ENCODE measurements around the gene ST3GAL3.

The ST3GAL3 gene

DNA sequence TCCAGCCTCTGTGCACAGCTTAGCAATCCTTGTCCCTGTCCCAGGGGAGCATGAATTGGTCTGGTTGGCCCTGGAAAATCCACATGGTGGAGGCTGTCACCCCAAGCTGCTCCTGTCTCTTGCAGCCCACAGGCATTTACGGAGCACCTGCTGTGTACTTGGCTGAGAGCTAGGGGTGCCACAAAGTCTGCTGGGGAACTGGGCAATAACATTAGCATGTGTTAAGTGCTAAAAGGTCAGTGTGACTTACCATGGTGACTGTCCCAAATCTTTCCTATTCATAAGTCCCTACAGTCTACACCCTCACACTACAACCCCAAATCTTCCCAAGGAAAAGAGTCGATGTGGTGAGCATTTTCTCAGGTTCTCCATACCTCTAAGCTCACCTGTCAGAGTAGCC is 172.7 kb downstream of the ST3GAL3 start:
- ChIA-PET POLR2A (no interaction called here), CTCF (interaction anchor here (1.0 kb wide), 1 partner anchor 11 kb away, joined by 3 read pairs; no protein-coding TSS in a partner anchor)
- no peak overlapping the region for H3K4me3 ChIP-seq (ENCODE audit: low read depth, low read length)
- no peak for DNase-seq (ENCODE audit: low read depth, low spot score)
- TF ChIP-seq, protein P1, sequence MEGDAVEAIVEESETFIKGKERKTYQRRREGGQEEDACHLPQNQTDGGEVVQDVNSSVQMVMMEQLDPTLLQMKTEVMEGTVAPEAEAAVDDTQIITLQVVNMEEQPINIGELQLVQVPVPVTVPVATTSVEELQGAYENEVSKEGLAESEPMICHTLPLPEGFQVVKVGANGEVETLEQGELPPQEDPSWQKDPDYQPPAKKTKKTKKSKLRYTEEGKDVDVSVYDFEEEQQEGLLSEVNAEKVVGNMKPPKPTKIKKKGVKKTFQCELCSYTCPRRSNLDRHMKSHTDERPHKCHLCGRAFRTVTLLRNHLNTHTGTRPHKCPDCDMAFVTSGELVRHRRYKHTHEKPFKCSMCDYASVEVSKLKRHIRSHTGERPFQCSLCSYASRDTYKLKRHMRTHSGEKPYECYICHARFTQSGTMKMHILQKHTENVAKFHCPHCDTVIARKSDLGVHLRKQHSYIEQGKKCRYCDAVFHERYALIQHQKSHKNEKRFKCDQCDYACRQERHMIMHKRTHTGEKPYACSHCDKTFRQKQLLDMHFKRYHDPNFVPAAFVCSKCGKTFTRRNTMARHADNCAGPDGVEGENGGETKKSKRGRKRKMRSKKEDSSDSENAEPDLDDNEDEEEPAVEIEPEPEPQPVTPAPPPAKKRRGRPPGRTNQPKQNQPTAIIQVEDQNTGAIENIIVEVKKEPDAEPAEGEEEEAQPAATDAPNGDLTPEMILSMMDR (IDR thresholded peaks at IDR 0.05; ENCODE audit: insufficient read depth, low read length, missing control alignments) = no peak

DNA sequence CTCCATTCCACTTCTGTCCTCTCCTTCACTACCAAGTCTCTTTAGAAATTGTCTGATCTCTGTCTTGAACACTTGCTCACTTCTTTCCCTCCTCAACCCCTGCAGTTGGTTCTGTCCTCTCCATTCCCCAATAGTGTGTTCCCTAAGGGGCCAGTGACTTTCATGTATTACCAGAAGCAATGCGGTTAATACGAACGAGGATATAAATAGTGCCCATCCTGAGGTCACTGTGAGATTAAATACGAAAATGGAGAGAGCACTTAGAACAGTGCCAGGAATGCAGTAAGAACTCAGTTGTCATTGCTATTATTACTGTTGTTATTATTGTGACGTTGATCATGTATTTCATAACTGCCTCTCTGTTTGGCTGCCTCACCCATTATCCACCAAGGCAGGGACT is 173.3 kb downstream of the ST3GAL3 start:
- H3K4me3 ChIP-seq (ENCODE audit: low read depth, low read length) = no peak overlapping the region
- ChIA-PET CTCF (no interaction called here), POLR2A (no interaction called here)
- no peak for DNase-seq (ENCODE audit: low read depth, low spot score)
- TF ChIP-seq, protein P1 (IDR thresholded peaks at IDR 0.05; ENCODE audit: insufficient read depth, low read length, missing control alignments) = no peak

DNA sequence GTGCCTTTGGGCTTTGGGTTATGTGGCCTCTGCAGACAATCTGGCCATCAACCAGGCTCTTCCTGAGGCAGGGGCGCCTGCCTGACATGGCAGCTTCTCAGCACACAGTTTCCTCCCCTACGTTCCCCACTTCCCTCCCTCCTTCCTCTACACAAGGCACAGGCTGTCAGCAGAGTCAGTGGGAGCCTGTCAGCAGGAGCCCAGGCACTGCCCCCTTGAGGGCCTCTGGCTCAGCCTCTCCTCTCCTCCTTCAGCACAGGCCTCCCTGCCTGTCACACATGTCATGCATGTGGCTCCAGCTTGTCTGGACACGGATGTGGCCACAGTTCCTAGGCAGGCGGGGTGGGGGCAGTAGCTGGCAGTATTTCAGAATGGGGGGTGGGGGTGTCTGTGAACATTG is 174.1 kb downstream of the ST3GAL3 start:
- POLR2A ChIA-PET = no interaction called here
- no peak overlapping the region for H3K4me3 ChIP-seq (ENCODE audit: low read depth, low read length)
- TF ChIP-seq, protein P1 (IDR thresholded peaks at IDR 0.05; ENCODE audit: insufficient read depth, low read length, missing control alignments) = no peak
- CTCF ChIA-PET = interaction anchor here (1.5 kb wide), 1 partner anchor 53 kb away, joined by 4 read pairs; the partner anchor contains the start of gene ARTN
- no peak for DNase-seq (ENCODE audit: low read depth, low spot score)

DNA sequence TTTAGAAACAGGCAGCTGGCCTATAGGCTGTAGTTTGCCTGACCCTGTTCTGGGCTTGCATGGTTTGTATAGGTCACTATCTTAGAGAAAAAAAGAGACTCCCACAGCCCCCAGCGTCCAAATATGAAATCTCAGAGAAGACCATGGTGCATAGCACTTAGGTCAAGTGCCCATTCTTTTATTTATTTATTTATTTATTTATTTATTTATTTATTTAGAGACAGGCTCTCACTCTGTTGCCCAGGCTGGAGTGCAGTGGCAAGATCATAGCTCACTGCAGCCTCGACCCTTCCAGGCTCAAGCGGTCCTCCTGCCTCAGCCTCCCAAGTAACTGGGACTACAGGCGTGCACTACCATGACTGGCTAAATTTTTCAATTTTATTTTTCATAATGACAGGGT is 175.4 kb downstream of the ST3GAL3 start:
- no peak for DNase-seq (ENCODE audit: low read depth, low spot score)
- H3K4me3 ChIP-seq (ENCODE audit: low read depth, low read length) = no peak overlapping the region
- ChIA-PET POLR2A (interaction anchor here (0.6 kb wide), 1 partner anchor 1392 kb away, joined by 3 read pairs; no protein-coding TSS in a partner anchor), CTCF (interaction anchor here (1.5 kb wide), 2 partner anchors 52 to 120 kb away, joined by 3 to 4 read pairs; partner anchors contain the start of gene ARTN)
- TF ChIP-seq, protein P1 (IDR thresholded peaks at IDR 0.05; ENCODE audit: insufficient read depth, low read length, missing control alignments) = no peak

DNA sequence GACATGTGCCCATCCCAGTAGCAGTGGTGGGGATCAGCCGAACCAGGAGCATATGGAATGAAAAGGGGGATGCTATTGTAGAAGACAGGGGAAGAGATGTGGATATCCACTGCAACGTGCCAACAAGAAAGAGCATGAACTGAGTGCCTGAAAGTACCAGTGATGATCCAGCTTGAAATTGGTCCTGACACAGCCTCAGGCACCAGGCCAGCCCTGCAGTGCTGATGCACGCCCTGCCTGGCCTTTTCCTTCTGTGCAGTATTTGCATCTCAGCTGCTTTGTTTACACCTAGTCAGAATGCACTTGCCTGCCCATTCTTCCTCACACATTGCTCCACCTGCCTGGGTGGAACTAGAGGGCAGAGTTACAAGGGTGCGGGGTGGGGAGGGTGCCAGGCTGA is 176.0 kb downstream of the ST3GAL3 start:
- ChIA-PET POLR2A (no interaction called here), CTCF (interaction anchor here (1.5 to 1.6 kb wide), 2 partner anchors 51 to 120 kb away, joined by 3 to 7 read pairs; no protein-coding TSS in a partner anchor)
- DNase-seq (ENCODE audit: low read depth, low spot score) = no peak
- TF ChIP-seq, protein P1 (IDR thresholded peaks at IDR 0.05; ENCODE audit: insufficient read depth, low read length, missing control alignments) = no peak
- H3K4me3 ChIP-seq (ENCODE audit: low read depth, low read length) = no peak overlapping the region

DNA sequence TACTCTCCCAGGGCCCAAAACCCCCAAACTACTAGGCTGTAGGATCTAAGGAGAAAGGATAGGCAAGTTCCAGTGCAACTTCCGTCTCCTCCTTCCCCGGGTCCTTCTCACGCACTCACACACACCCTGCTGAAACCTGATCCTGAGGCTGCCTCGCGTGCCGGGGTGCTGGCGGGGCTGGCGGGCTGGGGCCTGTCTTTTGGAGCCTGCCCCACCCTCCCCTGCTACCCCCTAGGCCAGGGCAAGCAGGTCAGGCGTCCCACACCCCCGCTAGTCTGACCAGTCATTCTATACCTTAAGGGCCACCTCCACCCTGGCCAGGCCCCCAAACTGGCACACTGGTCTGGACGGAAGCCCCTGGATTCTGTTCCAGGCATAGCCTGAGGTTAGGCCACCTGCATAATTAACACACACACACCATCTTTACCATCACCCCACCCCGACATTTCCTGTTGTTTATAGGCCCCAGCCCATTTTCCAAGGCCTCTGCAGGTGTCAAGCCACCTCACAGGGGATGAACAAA is 178.0 kb downstream of the ST3GAL3 start:
- H3K4me3 ChIP-seq (ENCODE audit: low read depth, low read length) = no peak overlapping the region
- ChIA-PET CTCF (no interaction called here), POLR2A (no interaction called here)
- TF ChIP-seq, protein P1 (IDR thresholded peaks at IDR 0.05; ENCODE audit: insufficient read depth, low read length, missing control alignments) = no peak
- DNase-seq (ENCODE audit: low read depth, low spot score) = no peak

Measured in AG04449 (cell line).